Naive thymus-derived CD4-positive, alpha-beta T cell (primary cell): ENCODE results near the gene RYR1. TPM values are rescaled to one million over a fixed set of nuclear protein-coding genes. Genes with fewer than 3 reads are reported as not detected.
"Not testable (repeated sequence)": the region's sequence is repeated elsewhere in the genome, so short reads cannot be mapped to it uniquely, and the experiment has no call there.

Experiments
- ATAC-seq: fragments of 150-1000 bp; cut with Tn5 transposase; 2 replicates; pipeline ENCODE4 v1.10.0; 2021; ENCODE audit warnings: mild to moderate bottlenecking, moderate library complexity
- CTCF ChIA-PET: fragments of 350-600 bp; sonication (Branson Sonifier 250); formaldehyde crosslinking; loops from one replicate; lab custom pipeline; 2021; ENCODE audit warnings: antibody characterized with exemption; lab: Charles Lee
- POLR2A ChIA-PET: fragments of 350-600 bp; sonication (Branson Sonifier 250); formaldehyde crosslinking; loops from one replicate; lab custom pipeline; 2021; ENCODE audit warnings: antibody characterized with exemption, inconsistent platforms; lab: Charles Lee
- DNase-seq, 9 donors: peaks; one replicate each; pipeline versions ENCODE4 v3.0.0 to v3.0.0-alpha.2; 2020 to 2022; ENCODE audit warnings: mixed read lengths in 1 of 9
- H3K27ac ChIP-seq: one replicate; pipeline ENCODE4 v1.7.0; 2013; ENCODE audit warnings: mild to moderate bottlenecking, low read depth, low read length, moderate library complexity
- H3K27me3 ChIP-seq, 2 donors: one replicate each; pipeline ENCODE4 v1.7.0; 2013; ENCODE audit warnings: low read length in 2 of 2, mild to moderate bottlenecking in 2 of 2, moderate library complexity in 2 of 2; ENCODE audit not compliant: control insufficient read depth in 2 of 2, insufficient read depth in 2 of 2
- H3K36me3 ChIP-seq, 3 experiments: 1 replicate in 2 of 3; 2 replicates in 1 of 3; pipeline ENCODE4 v1.7.0; 2013; ENCODE audit warnings: low read length in 3 of 3, mild to moderate bottlenecking in 3 of 3, moderate library complexity in 1 of 3; ENCODE audit not compliant: insufficient read depth in 3 of 3, control insufficient read depth in 2 of 3
- H3K4me1 ChIP-seq, 2 donors: one replicate each; pipeline ENCODE4 v1.7.0; 2013; ENCODE audit warnings: low read length in 2 of 2, mild to moderate bottlenecking in 2 of 2, moderate library complexity in 1 of 2; ENCODE audit not compliant: control insufficient read depth in 2 of 2, insufficient read depth in 2 of 2
- H3K4me3 ChIP-seq: 2 replicates; pipeline ENCODE4 v1.7.0; 2013; ENCODE audit warnings: mild to moderate bottlenecking, low read length
- H3K9me3 ChIP-seq, 3 experiments: 1 replicate in 2 of 3; 2 replicates in 1 of 3; pipeline ENCODE4 v1.7.0; 2013; ENCODE audit warnings: low read length in 3 of 3; ENCODE audit not compliant: control insufficient read depth in 2 of 3
- H3K27ac Mint-ChIP-seq, 9 donors: one replicate each; pipeline ENCODE4 v1.8.0; 2020 to 2022; ENCODE audit warnings: mixed read lengths in 9 of 9, mild to moderate bottlenecking in 8 of 9, moderate library complexity in 5 of 9, inconsistent platforms in 2 of 9
- H3K27me3 Mint-ChIP-seq, 5 donors: one replicate each; pipeline ENCODE4 v1.8.0; 2021 to 2022; ENCODE audit warnings: mixed read lengths in 5 of 5, mild to moderate bottlenecking in 1 of 5
- H3K36me3 Mint-ChIP-seq, 5 donors: one replicate each; pipeline ENCODE4 v1.8.0; 2020 to 2022; ENCODE audit warnings: mixed read lengths in 5 of 5, mild to moderate bottlenecking in 3 of 5, inconsistent platforms in 1 of 5
- H3K4me1 Mint-ChIP-seq, 7 donors: one replicate each; pipeline ENCODE4 v1.8.0; 2020 to 2022; ENCODE audit warnings: mixed read lengths in 7 of 7, mild to moderate bottlenecking in 3 of 7, inconsistent platforms in 1 of 7
- H3K4me3 Mint-ChIP-seq, 10 donors: one replicate each; pipeline ENCODE4 v1.8.0; 2020 to 2022; ENCODE audit warnings: mild to moderate bottlenecking in 10 of 10, mixed read lengths in 10 of 10, moderate library complexity in 6 of 10, inconsistent platforms in 2 of 10
- H3K9me3 Mint-ChIP-seq, 11 donors: one replicate each; pipeline ENCODE4 v1.8.0; 2020 to 2022; ENCODE audit warnings: mixed read lengths in 11 of 11, mild to moderate bottlenecking in 4 of 11, inconsistent platforms in 1 of 11, moderate library complexity in 1 of 11
- intact Hi-C, 2 donors: fragments of 100-400 bp; cut with micrococcal nuclease; formaldehyde crosslinking; loops; one replicate each; pipeline ENCODE4 v1.15.1; 2023
- polyA plus RNA-seq, 2 donors: library from polyadenylated mRNA; unstranded; fragments of 300-500 nt; fragmentation: Illumina TruSeq; gene quantifications; one replicate each; pipeline ENCODE4 v1.2.3, GENCODE V29; 2021
- total RNA-seq, 6 experiments: library from RNA in 5 of 6; stranded (reverse) in 5 of 6; gene quantifications; 1 replicate in 5 of 6; 2 replicates in 1 of 6; pipeline ENCODE4 v1.2.3 and lab custom pipeline; 2021 to 2026

The RYR1 gene
- total and polyA plus RNA-seq, 7 experiments from 2014 or later = 0.29 to 2.6 (median 1.7) TPM; not detected in 2

DNA sequence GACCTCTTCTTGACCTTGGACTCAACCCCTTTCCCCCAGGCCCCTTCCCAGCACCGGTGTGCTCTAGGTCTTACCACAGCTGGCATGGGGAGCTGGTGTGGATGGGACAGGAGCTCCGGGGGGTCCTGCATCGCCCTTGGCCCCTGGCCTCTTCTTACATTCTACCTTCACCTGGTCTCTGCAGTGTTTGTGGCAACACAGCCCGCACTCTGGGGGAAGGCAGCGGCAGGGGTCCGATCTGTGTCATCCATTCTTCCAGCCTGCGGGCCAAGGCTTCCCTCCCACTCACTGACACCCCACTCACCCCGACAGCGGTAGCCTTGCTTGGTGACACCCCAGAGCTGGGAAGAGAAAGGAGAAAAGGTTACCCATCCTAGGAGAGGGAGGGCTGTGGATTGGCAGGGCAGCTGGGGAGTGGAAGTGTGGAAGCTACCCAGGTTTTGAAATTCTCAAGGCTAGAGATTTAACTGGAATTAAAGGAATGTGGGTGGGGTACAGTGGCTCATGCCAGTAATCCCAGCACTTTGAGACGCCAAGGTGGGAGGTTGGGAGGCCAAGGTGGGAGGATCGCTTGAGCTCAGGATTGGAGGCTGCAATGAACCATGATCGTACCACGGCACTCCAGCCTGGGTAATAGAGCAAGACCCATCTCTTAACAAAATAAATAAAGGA lies 22.3 kb upstream of the RYR1 start:
- H3K4me1 Mint-ChIP-seq = peaks cover 0 to 5% (median 0%) of the 10 kb centered on the region in 7 donors
- H3K36me3 Mint-ChIP-seq = peaks cover 0 to 8% (median 3%) of the 10 kb centered on the region in 5 donors
- no peaks in the 10 kb centered on the region for H3K27me3 Mint-ChIP-seq
- no peaks in the 10 kb centered on the region for H3K27me3 ChIP-seq
- CTCF ChIA-PET = no interaction called here
- no peak overlapping the region for H3K4me3 Mint-ChIP-seq
- no peak overlapping the region for H3K4me3 ChIP-seq
- peaks cover 0 to 21% (median 0%) of the 10 kb centered on the region in 3 experiments for H3K36me3 ChIP-seq
- ATAC-seq (no peak), DNase-seq (no peak)
- H3K9me3 Mint-ChIP-seq = no peaks in the 10 kb centered on the region
- POLR2A ChIA-PET = no interaction called here
- H3K27ac Mint-ChIP-seq = no peak overlapping the region
- H3K27ac ChIP-seq = no peak overlapping the region
- H3K4me1 ChIP-seq = no peaks in the 10 kb centered on the region
- intact Hi-C loops = no loop called here
- H3K9me3 ChIP-seq = no peaks in the 10 kb centered on the region

DNA sequence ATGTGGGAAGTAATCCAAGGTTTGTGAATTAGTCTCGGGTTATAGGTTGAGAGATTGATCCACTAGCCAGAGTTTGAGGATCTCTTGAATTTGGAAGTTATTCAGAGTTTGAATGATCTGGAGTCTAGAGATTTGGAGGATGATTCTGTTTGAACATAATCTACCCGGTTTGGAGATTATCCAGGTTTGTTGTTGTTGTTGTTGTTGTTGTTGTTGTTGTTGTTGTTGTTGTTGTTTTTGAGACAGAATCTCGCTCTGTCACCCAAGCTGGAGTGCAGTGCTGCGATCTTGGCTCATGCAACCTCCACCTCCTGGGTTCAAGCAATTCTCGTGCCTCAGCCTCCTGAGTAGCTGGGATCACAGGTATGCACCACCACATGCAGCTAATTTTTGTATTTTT lies 21.6 kb upstream of the RYR1 start:
- H3K4me1 ChIP-seq, H3K4me3 Mint-ChIP-seq, ATAC-seq, H3K36me3 Mint-ChIP-seq, H3K9me3 ChIP-seq, intact Hi-C loops, POLR2A ChIA-PET, H3K27ac Mint-ChIP-seq, H3K27ac ChIP-seq, H3K27me3 Mint-ChIP-seq, H3K4me3 ChIP-seq, DNase-seq, H3K4me1 Mint-ChIP-seq, H3K27me3 ChIP-seq, H3K9me3 Mint-ChIP-seq: not testable (repeated sequence)
- peaks cover 0 to 16% (median 0%) of the 10 kb centered on the region in 3 experiments for H3K36me3 ChIP-seq
- CTCF ChIA-PET = interaction anchor here (0.7 kb wide), 1 partner anchor 223 kb away, joined by 3 read pairs; no protein-coding TSS in a partner anchor

DNA sequence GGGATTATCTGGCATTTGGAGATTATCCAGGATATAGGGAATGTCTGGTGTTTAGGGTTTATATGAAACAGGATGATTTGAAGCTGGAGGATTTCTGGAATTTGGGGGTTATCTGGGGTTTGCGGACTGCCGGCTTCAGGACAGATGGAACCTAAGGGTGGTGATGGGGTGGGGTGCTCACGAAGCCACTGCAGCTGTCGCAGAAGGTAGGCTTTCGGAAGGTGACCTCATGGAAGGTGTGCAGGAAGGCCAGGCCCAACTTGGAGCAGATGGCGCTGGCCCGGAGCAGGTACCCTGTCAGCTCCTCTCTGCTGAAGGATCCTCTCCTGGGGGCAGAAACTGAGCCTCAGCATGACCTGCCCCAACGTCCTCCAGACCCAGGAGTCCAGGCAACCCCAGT lies 21.0 kb upstream of the RYR1 start:
- H3K27me3 Mint-ChIP-seq = no peaks in the 10 kb centered on the region
- ATAC-seq = no peak
- no peak for DNase-seq
- Histone ChIP-seq H3K4me3 (no peak overlapping the region), H3K27me3 (no peaks in the 10 kb centered on the region), H3K27ac (no peak overlapping the region), H3K36me3 (peaks cover 0 to 11% (median 0%) of the 10 kb centered on the region in 3 experiments), H3K9me3 (no peaks in the 10 kb centered on the region), H3K4me1 (peaks cover 2 to 5% of the 10 kb centered on the region in 2 donors)
- no peak overlapping the region for H3K4me3 Mint-ChIP-seq
- H3K9me3 Mint-ChIP-seq = no peaks in the 10 kb centered on the region
- CTCF ChIA-PET = interaction anchor here (0.7 kb wide), 1 partner anchor 222 kb away, joined by 3 read pairs; no protein-coding TSS in a partner anchor
- POLR2A ChIA-PET = no interaction called here
- peaks cover 0 to 4% (median 3%) of the 10 kb centered on the region in 5 donors for H3K36me3 Mint-ChIP-seq
- intact Hi-C loops = no loop called here
- peaks cover 6 to 13% (median 8%) of the 10 kb centered on the region in 7 donors for H3K4me1 Mint-ChIP-seq
- H3K27ac Mint-ChIP-seq = peak overlapping the region in 1 of 9 donors; percentile 67

DNA sequence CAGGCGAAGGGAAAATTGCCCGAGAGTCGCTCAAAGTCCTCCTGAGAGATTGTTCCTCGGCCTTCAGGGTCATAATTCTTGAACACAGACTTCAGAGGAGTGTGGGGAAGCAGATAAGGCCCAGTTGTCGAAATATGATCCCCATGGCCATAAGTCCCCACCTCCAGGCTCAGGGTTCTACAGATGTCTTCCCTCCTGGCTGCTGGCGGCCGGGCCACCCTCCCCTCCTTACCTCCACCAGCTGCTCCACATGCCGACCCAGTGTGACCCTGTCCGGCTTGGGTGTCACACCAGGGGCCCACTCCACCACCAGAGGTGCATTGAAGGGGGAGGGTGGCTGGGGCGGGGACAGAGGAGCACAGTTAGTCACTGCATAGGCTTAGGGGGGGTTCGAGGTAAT lies 20.5 kb upstream of the RYR1 start:
- no peak overlapping the region for H3K4me3 Mint-ChIP-seq
- H3K27me3 Mint-ChIP-seq = no peaks in the 10 kb centered on the region
- no peak overlapping the region for H3K27ac Mint-ChIP-seq
- H3K27ac ChIP-seq = no peak overlapping the region
- H3K27me3 ChIP-seq = no peaks in the 10 kb centered on the region
- intact Hi-C loops = no loop called here
- ATAC-seq = no peak
- H3K9me3 ChIP-seq = no peaks in the 10 kb centered on the region
- peaks cover 11 to 18% (median 12%) of the 10 kb centered on the region in 7 donors for H3K4me1 Mint-ChIP-seq
- H3K4me1 ChIP-seq = peaks cover 7 to 8% of the 10 kb centered on the region in 2 donors
- ChIA-PET POLR2A (interaction anchor here (1.6 kb wide), 1 partner anchor 10 kb away, joined by 5 read pairs; the partner anchor contains the start of gene FAM98C), CTCF (no interaction called here)
- DNase-seq = no peak
- H3K4me3 ChIP-seq = no peak overlapping the region
- H3K9me3 Mint-ChIP-seq = no peaks in the 10 kb centered on the region
- H3K36me3 Mint-ChIP-seq = peaks cover 0 to 3% (median 3%) of the 10 kb centered on the region in 5 donors
- peaks cover 0 to 9% (median 0%) of the 10 kb centered on the region in 3 experiments for H3K36me3 ChIP-seq

DNA sequence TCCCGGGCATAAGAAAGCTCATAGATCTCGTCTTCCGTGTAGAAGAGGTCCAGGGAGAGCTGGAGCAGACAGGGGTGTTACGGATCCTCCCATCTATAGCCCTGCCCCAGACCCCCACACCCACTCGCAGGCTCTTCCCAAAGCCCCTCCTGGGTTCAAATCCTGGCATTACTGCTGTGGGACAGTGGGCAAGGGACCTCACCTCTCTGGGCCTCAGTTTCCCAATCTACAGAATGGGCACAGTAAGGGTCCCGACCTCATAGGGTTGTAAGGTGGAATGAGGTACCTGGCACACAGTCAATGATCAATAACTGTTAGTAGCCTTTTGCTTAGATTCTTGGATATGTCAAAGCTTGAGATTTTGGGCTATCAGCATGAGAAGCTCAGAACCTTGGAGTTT lies 20.1 kb upstream of the RYR1 start:
- intact Hi-C loops = no loop called here
- H3K9me3 ChIP-seq = no peaks in the 10 kb centered on the region
- Mint-ChIP-seq H3K4me3 (no peak overlapping the region), H3K27me3 (no peaks in the 10 kb centered on the region), H3K27ac (no peak overlapping the region), H3K36me3 (peaks cover 0 to 3% (median 2%) of the 10 kb centered on the region in 5 donors), H3K9me3 (no peaks in the 10 kb centered on the region), H3K4me1 (peaks cover 14 to 20% (median 16%) of the 10 kb centered on the region in 7 donors)
- H3K4me1 ChIP-seq = peaks cover 11 to 12% of the 10 kb centered on the region in 2 donors
- DNase-seq = no peak
- H3K27ac ChIP-seq = no peak overlapping the region
- no peak for ATAC-seq
- H3K27me3 ChIP-seq = no peaks in the 10 kb centered on the region
- no peak overlapping the region for H3K4me3 ChIP-seq
- ChIA-PET CTCF (no interaction called here), POLR2A (interaction anchor here (1.6 kb wide), 1 partner anchor 10 kb away, joined by 5 read pairs; the partner anchor contains the start of gene FAM98C)
- H3K36me3 ChIP-seq = peaks cover 0 to 8% (median 0%) of the 10 kb centered on the region in 3 experiments

DNA sequence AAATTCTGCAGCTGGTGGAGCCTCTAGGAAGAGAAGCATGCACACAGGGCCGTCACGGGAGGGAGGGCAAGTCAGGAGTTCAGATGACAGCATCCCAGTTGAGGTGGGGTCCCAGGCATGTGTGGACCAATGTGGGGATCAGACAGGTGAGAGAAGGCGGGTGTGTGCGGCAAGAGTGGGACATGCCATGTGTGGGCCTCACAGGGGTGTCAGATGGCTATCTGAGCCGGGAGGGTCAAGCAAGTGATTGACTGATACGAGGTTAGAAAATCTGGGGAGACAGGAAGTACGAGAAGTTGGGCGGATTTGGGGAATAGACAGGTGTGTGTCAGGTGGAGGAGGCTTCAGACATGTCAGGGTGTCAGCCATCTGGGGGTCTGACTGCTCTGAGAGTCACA lies 16.3 kb upstream of the RYR1 start:
- Mint-ChIP-seq H3K36me3 (no peaks in the 10 kb centered on the region), H3K9me3 (no peaks in the 10 kb centered on the region), H3K27ac (peak overlapping the region; percentile 17 to 82 (median 71)), H3K4me1 (peaks cover 20 to 23% (median 22%) of the 10 kb centered on the region in 7 donors), H3K27me3 (peaks cover 0 to 2% (median 0%) of the 10 kb centered on the region in 5 donors), H3K4me3 (peak overlapping the region; percentile 83 to 96 (median 86))
- intact Hi-C loops = loop anchor here in 1 of 2 donors (1.0 kb wide), 1 partner anchor 14 kb away; the partner anchor contains the start of gene FAM98C
- no peak for ATAC-seq
- ChIA-PET CTCF (no interaction called here), POLR2A (no interaction called here)
- Histone ChIP-seq H3K4me1 (peaks cover 12 to 13% of the 10 kb centered on the region in 2 donors), H3K9me3 (no peaks in the 10 kb centered on the region), H3K4me3 (peak overlapping the region; percentile 55), H3K36me3 (no peaks in the 10 kb centered on the region), H3K27ac (no peak overlapping the region), H3K27me3 (no peaks in the 10 kb centered on the region)
- no peak for DNase-seq
